Measurements from ENCODE around the gene ASIC3.

Gene ASIC3

DNA sequence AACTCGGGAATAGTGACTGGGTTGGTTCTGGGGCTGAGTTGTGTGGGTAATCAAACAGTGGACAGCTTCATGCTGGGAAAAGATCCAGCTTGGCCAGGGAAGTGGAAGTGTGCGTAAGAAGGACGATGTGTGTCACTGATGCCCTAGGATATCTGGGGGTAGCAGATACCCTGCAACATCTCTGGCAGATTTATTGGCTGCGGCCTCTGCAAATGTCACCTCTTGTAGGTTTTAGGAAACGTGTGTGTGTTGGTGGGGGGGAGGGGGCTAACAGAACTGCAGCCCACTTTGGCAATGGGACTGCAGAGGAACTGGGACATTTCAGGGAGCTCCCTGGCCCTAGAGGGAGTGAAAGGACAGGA, 37.0 kb downstream of the ASIC3 start:
- peaks cover 28% of the 10 kb centered on the region for H3K4me1 Mint-ChIP-seq (ENCODE audit: low read depth)
- H3K27ac Mint-ChIP-seq: peak overlapping the region; percentile 49
- no peaks in the 10 kb centered on the region for H3K9me3 Mint-ChIP-seq
- H3K36me3 Mint-ChIP-seq (ENCODE audit: low read depth): peaks cover 3% of the 10 kb centered on the region
- peaks cover 21% of the 10 kb centered on the region for H3K27me3 Mint-ChIP-seq (ENCODE audit: low read depth)
- H3K4me3 Mint-ChIP-seq: peak overlapping the region; percentile 81

DNA sequence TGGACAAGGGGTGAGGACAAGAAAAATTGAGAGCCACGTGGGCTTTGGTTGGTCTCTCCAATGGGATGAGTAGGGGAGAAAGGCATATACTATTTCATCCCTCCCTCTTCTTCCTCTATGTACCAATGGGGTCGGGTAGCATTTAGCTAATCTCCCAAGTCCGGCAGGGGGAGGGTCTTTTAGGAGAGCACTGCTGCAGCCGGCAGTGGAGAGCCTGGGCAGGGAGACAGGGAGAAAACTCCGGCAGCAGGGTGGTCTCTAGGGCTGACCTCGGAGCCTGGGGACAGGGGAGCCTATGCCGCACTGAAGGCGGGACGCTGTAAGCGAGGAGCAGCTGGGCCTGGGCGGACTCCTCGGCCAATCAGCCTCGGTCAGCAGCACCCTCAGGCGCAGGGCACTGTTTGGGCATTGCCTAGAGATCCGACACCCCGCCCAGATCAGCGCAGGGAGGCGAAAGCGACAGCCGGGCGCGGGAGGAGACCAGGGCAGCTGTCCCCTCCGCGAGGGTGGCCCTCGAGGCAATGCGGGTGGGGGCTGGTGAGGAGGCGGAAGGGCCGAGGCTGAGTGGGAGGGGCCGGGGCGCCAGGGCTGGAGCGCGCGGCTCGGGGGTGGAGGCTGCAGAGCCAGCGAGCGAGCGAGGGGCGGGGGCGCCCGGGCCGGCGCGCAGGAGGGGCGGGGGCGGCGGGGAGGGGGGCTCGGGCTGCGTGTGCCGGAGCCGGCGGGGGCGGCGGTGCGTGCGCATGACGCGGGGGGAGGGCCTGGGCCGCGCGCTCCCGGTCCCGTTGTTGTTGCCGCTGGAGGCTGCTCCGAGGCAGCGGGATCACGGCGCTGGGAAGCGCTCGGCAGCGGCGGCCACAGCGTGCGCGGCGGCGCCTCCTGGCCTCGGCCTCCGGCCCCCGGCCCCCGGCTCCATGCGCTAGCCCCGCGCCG, 37.6 kb downstream of the ASIC3 start, which contains the start of gene AGAP3:
AGAP3 (plus strand) TSS at position 785 of the 930 bp plus-strand sequence. CDS start 267 bp downstream, outside the sequence.
- peaks cover 28% of the 10 kb centered on the region for H3K4me1 Mint-ChIP-seq (ENCODE audit: low read depth)
- no peaks in the 10 kb centered on the region for H3K9me3 Mint-ChIP-seq
- H3K27ac Mint-ChIP-seq: peak within 1 kb of the TSS; percentile 76

DNA sequence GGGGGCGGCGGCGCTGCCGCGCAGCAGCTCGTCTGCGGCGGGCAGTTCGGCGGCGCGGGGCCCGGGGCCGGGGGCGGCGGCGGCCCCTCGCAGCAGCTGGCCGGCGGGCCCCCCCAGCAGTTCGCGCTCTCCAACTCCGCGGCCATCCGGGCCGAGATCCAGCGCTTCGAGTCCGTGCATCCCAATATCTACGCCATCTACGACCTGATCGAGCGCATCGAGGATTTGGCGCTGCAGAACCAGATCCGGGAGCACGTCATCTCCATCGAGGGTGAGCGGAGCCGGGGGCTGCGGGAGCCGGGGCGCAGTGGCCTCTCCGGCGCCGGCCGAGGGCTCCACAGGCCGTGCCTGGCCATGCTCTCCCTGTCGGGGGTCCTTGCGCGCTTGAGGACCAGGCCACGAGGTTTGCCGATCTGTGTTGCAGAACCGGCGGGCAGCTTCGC, 38.5 kb downstream of the ASIC3 start:
- Mint-ChIP-seq H3K27me3 (ENCODE audit: low read depth) (peaks cover 21% of the 10 kb centered on the region), H3K27ac (peak overlapping the region; percentile 76), H3K9me3 (no peaks in the 10 kb centered on the region)

More for the DNA sequence above, 37.6 kb downstream of the ASIC3 start, which contains the start of gene AGAP3:
- Mint-ChIP-seq H3K36me3 (ENCODE audit: low read depth) (peaks cover 3% of the 10 kb centered on the region), H3K27me3 (ENCODE audit: low read depth) (peaks cover 21% of the 10 kb centered on the region), H3K4me3 (peak within 1 kb of the TSS; percentile 92)

DNA sequence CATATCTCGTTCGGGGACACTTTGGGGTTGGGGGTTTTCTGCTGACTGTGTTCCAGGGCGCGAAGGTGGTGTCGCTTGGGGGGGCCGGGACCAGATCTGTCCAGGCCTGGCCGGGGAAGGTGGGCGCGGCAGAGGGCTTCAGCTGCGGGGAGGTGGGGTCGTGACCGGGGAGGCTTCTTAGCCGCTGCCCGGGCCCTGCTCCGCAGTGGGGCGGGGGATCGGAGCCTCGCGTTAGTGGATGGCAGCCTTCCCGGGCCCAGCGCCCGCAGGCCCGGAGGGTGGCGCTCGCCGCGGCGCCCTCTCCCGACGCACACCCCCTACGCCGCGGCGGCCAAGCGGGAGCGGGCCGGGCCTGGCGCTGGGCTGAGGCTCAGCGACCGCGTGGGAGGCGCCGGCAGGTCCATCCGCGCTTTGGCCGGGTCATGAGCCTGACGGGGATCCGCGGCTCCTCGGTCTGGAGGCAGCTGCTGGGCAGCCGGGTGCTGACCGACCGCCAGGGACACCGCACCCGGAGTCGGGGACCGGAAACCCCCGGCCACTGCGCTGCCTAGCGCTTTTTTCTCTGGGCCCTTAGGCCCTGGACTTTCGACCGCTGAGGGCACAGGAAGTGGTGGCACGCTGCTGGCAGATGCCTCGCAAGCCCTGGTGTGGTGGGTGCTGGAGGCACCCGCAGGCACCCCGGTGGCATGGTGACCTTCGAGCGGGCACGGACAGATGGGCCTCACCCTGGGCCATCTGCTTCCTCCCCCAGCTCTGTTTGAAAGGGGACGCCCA, 39.1 kb downstream of the ASIC3 start:
- peaks cover 3% of the 10 kb centered on the region for H3K36me3 Mint-ChIP-seq (ENCODE audit: low read depth)
- H3K27me3 Mint-ChIP-seq (ENCODE audit: low read depth): peaks cover 21% of the 10 kb centered on the region

More for the DNA sequence above, 38.5 kb downstream of the ASIC3 start:
- H3K36me3 Mint-ChIP-seq (ENCODE audit: low read depth): peaks cover 3% of the 10 kb centered on the region
- H3K4me1 Mint-ChIP-seq (ENCODE audit: low read depth): peaks cover 28% of the 10 kb centered on the region
- peak overlapping the region; percentile 92 for H3K4me3 Mint-ChIP-seq

DNA sequence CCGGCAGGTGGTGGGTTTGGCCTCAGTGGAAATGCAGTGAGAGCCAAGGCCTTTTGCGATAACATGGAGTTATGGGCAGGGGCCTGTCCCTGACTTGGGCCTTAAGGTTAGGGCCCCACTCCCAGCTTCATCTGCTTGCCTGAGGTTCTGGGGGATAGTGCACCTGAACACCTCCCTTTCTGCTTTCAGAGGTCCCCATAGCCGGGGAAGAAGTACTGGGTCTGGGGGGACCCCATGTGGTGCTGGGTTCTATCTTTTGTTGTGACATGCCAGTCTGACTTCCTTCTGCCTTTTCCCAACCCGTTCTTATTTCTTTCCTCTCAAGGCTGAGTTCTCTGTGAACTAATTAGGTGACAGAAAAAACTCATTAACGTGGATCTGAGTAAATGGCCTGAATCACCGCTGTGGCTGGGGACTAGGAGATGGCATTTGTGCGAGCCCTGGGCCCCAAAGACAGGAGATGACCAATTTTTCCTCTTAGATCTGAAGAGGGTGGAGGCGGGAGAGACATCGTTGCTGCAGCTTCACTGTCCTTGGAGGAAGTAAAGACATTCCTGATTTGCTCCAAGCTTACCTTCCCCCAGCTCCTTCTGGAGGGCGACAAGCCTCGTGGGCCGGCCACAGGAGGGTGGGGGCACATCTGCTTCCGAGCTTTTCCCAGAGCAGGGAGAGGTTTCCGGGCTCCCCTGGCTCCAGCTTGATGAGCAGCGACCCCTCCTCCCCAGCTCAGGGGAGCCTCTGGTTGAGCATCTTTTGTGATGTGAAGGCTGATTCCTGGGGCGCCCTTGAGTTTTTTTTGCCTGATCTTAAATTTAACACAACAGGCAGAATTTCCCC, 39.9 kb downstream of the ASIC3 start:
- Mint-ChIP-seq H3K36me3 (ENCODE audit: low read depth) (no peaks in the 10 kb centered on the region), H3K27me3 (ENCODE audit: low read depth) (peaks cover 21% of the 10 kb centered on the region), H3K4me3 (peak overlapping the region; percentile 57), H3K27ac (no peak overlapping the region), H3K9me3 (no peaks in the 10 kb centered on the region), H3K4me1 (ENCODE audit: low read depth) (peaks cover 25% of the 10 kb centered on the region)

More for the DNA sequence above, 39.1 kb downstream of the ASIC3 start:
- no peak overlapping the region for H3K27ac Mint-ChIP-seq
- peaks cover 28% of the 10 kb centered on the region for H3K4me1 Mint-ChIP-seq (ENCODE audit: low read depth)
- peak overlapping the region; percentile 92 for H3K4me3 Mint-ChIP-seq
- H3K9me3 Mint-ChIP-seq: no peaks in the 10 kb centered on the region

DNA sequence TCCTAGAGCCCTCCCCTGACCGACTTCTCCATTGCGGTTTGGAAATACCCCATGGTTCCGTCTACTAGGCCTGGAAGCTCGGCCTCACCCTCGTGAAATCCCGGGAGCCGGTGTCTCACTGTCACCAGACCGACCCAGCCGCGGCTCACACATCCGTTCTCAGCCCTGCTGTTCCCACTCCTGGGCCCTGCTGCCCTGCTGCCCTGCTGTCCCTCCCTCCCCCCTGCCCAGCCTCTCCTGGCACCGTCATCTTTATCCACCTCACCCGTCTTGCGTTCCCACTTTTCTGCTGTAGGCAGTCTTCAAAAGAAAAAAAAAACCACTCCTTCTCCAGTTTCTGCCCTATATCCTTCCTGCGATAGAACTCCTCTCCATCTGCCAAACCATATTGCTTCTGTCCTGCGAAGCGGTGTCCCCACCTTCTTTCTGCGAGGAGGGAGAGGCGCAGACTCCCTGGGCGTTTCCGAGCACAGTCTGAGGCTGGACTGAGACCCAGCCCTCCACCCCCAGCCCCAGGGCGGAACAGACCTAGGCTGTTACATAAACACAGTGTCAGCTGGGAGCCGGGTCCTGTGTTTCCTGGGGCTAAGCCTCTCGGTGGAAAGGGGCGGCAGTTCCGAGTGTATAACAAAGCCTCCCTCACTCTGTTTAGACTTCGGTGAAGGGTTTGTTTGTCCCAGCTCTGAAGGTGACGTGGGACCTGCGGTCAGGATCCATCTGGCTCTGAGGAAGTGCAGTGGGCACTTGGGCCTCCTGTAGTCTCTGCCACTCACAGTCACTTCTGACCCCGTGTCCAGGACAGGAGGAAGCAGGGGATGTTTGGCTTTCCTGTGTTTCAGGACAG, 40.7 kb downstream of the ASIC3 start:
- Mint-ChIP-seq H3K27ac (peak overlapping the region; percentile 43), H3K4me1 (ENCODE audit: low read depth) (peaks cover 25% of the 10 kb centered on the region), H3K36me3 (ENCODE audit: low read depth) (no peaks in the 10 kb centered on the region), H3K4me3 (peak overlapping the region; percentile 65), H3K27me3 (ENCODE audit: low read depth) (peaks cover 21% of the 10 kb centered on the region), H3K9me3 (no peaks in the 10 kb centered on the region)

DNA sequence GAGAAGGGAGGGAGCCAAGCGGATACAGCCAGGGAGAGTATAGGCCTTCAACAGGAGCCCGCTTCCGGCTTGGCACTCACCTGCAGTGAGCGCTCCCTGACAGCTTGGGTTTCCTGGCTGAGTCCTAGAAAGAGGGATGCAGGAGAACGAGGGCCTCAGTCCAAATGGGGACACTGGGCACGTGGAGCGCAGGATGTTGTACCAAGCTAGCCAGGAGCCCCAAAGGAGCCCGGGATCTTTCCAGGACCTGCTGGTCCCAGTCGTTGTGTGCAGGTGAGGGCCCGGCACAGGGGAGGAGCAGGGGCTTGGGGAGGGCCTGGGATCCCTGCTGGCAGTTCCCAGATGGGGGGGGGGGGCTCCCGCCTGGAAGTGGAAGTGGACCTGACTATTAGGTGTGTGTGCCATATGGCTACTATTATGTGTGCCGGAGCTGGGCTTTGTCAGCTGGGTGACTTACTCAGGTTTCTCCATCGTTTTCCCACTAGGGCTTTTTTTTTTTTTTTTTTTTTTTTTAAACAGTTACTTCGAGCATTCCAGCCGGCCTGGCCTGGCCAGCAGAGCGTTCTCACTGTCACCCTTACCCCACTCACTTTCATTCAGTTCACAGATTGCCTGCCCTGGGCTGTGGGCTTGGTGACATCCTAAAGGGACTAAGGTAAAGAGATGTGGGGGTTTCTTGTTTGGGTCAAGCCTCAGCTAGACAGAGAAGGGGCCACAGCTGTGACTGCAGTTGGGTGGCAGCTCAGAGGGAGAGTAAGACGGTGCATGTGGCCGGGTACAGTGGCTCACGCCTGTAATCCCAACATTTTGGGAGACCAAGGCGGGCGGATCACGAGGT, 41.8 kb downstream of the ASIC3 start:
- peaks cover 23% of the 10 kb centered on the region for H3K4me1 Mint-ChIP-seq (ENCODE audit: low read depth)
- no peaks in the 10 kb centered on the region for H3K9me3 Mint-ChIP-seq
- no peak overlapping the region for H3K27ac Mint-ChIP-seq
- H3K4me3 Mint-ChIP-seq: no peak overlapping the region
- H3K36me3 Mint-ChIP-seq (ENCODE audit: low read depth): no peaks in the 10 kb centered on the region
- peaks cover 12% of the 10 kb centered on the region for H3K27me3 Mint-ChIP-seq (ENCODE audit: low read depth)

DNA sequence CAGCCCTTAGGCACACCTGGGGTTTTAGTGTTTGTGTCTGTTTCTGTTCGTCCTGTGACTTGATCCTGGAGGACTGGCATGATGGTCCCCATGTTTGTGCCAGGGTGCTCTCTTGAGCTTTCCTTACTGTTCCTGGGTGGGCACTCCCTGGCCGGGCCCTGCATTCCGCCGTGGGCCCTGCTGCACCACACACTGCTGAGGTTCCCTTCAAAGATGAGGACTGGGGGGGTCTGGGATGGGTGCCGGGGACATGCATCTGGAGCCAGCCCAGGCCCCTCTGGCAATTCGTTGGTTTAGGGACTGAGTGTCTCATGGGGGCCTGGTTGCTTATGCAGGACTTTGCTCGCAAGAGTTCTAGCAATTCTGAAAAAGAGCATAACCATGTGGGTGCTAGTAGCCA, 42.7 kb downstream of the ASIC3 start:
- Mint-ChIP-seq H3K4me3 (no peak overlapping the region), H3K27me3 (ENCODE audit: low read depth) (peaks cover 4% of the 10 kb centered on the region), H3K27ac (no peak overlapping the region), H3K9me3 (no peaks in the 10 kb centered on the region), H3K36me3 (ENCODE audit: low read depth) (no peaks in the 10 kb centered on the region), H3K4me1 (ENCODE audit: low read depth) (peaks cover 15% of the 10 kb centered on the region)

DNA sequence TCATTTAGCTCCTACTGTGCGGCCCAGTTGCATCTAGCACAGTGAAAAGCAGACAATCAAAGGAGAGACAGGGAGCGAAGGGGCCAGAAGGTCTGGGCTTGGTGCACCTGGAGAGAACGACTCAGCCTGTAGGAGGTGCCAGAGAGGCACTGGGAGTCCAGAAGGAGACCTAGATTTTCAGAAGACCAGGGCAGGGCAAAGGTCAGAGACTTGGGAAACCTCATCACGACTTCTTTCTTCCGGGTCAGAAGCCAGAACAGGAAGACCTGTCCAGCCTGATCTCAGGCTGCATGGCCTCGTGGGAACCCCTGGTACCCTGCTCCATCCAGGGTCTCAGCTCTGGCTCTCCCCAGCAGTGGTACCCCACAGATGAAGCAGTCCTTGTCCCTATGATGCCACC, 43.1 kb downstream of the ASIC3 start:
- Mint-ChIP-seq H3K27me3 (ENCODE audit: low read depth) (peaks cover 4% of the 10 kb centered on the region), H3K36me3 (ENCODE audit: low read depth) (no peaks in the 10 kb centered on the region), H3K4me3 (no peak overlapping the region), H3K9me3 (no peaks in the 10 kb centered on the region), H3K27ac (no peak overlapping the region), H3K4me1 (ENCODE audit: low read depth) (peaks cover 15% of the 10 kb centered on the region)

DNA sequence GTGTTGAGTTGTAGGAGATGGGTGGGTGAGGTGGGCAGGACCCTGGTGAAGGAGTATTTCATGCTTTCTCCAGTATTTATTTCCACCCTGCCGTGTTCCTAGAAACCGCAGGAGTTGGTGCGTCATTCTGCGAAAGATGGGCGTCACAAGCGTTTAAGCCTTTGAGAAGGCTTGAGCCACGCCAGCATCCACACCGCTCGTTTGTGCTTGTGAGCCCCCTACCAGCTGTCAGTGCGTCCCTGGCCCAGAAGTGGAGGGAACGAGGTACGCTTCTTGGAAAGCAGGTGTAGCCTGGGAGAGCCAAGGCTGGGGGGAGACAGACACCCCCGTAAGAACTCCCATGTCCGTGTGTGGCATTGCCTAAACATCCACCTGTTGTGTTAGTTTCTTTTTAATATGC, 43.7 kb downstream of the ASIC3 start:
- Mint-ChIP-seq H3K4me1 (ENCODE audit: low read depth) (peaks cover 15% of the 10 kb centered on the region), H3K27ac (no peak overlapping the region), H3K4me3 (no peak overlapping the region), H3K27me3 (ENCODE audit: low read depth) (peaks cover 4% of the 10 kb centered on the region), H3K9me3 (no peaks in the 10 kb centered on the region), H3K36me3 (ENCODE audit: low read depth) (no peaks in the 10 kb centered on the region)

DNA sequence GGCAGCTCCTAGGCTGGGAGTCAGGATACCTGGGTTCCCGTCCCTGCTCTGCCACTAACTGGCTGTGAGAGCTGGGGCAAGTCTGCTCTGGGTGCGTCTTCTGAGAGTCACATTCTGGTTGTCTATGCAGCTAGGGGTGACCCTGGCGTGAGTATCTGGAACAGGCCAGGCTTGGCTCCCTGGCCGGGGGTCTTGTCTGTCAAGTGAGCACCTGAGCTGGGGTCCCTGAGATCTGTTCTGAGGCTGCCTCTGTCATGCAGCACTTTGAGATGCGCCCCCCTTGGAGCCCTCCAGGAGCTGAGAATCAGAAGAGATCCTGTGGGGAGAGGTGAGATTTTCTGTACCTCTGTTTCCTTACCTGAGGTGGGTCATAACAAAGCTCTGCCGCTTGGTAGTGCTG, 45.4 kb downstream of the ASIC3 start:
- Mint-ChIP-seq H3K27ac (no peak overlapping the region), H3K27me3 (ENCODE audit: low read depth) (peaks cover 4% of the 10 kb centered on the region), H3K36me3 (ENCODE audit: low read depth) (no peaks in the 10 kb centered on the region), H3K4me3 (no peak overlapping the region), H3K4me1 (ENCODE audit: low read depth) (peaks cover 11% of the 10 kb centered on the region), H3K9me3 (no peaks in the 10 kb centered on the region)

DNA sequence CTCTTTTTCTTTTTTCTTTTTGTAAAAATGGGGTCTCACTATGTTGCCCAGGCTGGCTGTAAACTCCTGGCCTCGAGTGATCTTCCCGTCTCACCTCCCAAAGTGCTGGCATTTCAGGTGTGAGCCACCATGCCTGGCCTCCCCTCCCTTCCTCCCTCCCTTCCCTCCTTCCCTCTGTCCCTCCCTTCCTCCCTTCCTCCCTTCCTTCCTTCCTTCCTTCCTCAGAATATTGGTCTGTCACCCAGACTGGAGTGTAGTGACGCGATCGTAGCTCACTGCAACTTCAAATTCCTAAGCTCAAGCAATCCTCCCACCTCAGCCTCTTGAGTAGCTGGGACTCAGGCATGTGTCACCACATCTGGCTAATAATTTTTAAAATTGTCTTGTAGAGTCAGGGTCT, 46.3 kb downstream of the ASIC3 start:
- Mint-ChIP-seq H3K4me1 (ENCODE audit: low read depth) (peaks cover 3% of the 10 kb centered on the region), H3K27me3 (ENCODE audit: low read depth) (no peaks in the 10 kb centered on the region), H3K9me3 (no peaks in the 10 kb centered on the region), H3K4me3 (no peak overlapping the region), H3K36me3 (ENCODE audit: low read depth) (no peaks in the 10 kb centered on the region), H3K27ac (no peak overlapping the region)
